Measurements from ENCODE around the gene XYLT1. TPM values are rescaled to one million over a fixed set of nuclear protein-coding genes. Genes with fewer than 3 reads are reported as not detected.

The XYLT1 gene
- polyA plus RNA-seq, 1 of the 3 experiments (the other 2 are of a cell fraction) = 17.6 TPM

DNA sequence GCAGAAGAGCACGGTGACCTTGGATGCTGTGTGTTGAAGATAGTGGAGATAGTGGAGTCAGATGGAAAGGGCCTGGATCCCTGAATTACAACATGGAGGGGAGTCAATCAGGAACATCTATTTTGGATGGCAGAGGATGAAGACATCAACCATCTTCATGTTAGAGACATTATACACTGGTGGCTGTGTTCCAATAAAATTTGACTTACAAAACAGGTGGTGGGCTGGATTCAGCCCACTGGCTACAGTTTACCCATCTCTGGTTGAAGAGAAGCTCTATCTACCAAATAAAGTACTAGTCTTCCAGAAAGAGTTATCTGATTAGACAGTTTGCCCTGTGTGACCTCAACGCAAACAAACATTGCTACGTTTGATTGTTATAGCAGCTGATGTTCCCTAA, 247.2 kb downstream of the XYLT1 start:
- Histone ChIP-seq H3K27me3 (ENCODE audit: insufficient read depth) (no peaks in the 10 kb centered on the region), H3K79me2 (ENCODE audit: insufficient read depth) (peaks cover 100% of the 10 kb centered on the region), H2AFZ (ENCODE audit: low read depth) (no peak overlapping the region), H4K20me1 (ENCODE audit: insufficient read depth) (peaks cover 98% of the 10 kb centered on the region), H3K9ac (no peak overlapping the region), H3K27ac (ENCODE audit: low read depth in 2 of 2, low read length in 1 of 2) (no peak overlapping the region; a peak in 1 of 4 replicates), H3K4me3 (ENCODE audit: low read depth in 2 of 2, low read length in 1 of 2) (no peak overlapping the region), H3K9me2 (no peaks in the 10 kb centered on the region), H3K36me3 (replicated peaks in 1 of 2; ENCODE audit: control insufficient read depth in 1 of 2, insufficient read depth in 2 of 2, low read length in 1 of 2) (peaks cover 0 to 27% of the 10 kb centered on the region in 2 experiments), H3F3A (replicated peaks; ENCODE audit: insufficient read depth) (peaks cover 17% of the 10 kb centered on the region), H3K4me1 (ENCODE audit: control insufficient read depth in 1 of 2, insufficient read depth in 2 of 2, low read depth in 1 of 2, low read length in 1 of 2) (peaks cover 0 to 28% of the 10 kb centered on the region in 2 experiments; a peak in 2 of 4 replicates), H3K9me3 (no peaks in the 10 kb centered on the region), H3K4me2 (no peak overlapping the region)
- ChIA-PET POLR2A (no interaction called here), CTCF (no interaction called here)
- no peak for TF ChIP-seq NRF1 (IDR thresholded peaks at IDR 0.05; ENCODE audit: low read depth, low read length)
- no peak for DNase-seq
- 89% methylated on average over 3 of the region's 3 CpGs for WGBS (ENCODE audit: low lambda C conversion rate)

DNA sequence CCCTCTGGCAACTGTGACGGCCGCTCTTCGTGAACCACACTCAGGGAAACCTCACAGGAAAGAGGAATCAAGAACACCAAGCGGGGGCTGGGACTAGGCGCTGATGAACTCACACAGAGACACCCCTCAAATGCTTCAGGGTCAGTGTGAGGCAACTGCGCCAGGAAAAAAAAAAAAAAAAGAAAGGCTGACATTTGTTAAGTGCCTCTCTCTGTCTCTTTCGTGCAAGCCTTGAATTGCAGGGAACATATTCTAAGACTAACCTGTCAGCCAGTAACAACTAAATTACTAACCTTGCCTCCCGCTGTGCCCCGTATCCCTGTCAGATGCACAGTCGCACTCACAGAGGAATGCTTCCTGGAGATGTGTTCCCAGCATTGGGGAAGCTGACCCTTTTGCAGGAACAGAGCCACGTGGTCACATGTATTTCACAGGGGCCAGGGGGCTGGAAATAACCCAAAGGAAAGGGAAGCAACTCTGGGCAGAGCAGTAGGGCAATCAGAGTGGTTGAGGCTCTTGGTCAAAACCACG, 247.8 kb downstream of the XYLT1 start:
- ChIA-PET CTCF (no interaction called here), POLR2A (no interaction called here)
- no peak for TF ChIP-seq RAD21 (IDR thresholded peaks at IDR 0.05; ENCODE audit: low read length)
- TF ChIP-seq FOSL2 (IDR thresholded peaks at IDR 0.05; ENCODE audit: borderline replicate concordance, low read depth) = no peak
- TF ChIP-seq, protein P1, sequence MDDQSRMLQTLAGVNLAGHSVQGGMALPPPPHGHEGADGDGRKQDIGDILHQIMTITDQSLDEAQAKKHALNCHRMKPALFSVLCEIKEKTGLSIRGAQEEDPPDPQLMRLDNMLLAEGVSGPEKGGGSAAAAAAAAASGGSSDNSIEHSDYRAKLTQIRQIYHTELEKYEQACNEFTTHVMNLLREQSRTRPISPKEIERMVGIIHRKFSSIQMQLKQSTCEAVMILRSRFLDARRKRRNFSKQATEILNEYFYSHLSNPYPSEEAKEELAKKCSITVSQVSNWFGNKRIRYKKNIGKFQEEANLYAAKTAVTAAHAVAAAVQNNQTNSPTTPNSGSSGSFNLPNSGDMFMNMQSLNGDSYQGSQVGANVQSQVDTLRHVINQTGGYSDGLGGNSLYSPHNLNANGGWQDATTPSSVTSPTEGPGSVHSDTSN (IDR thresholded peaks at IDR 0.05) = no peak
- TF ChIP-seq SIN3A (IDR thresholded peaks at IDR 0.05; ENCODE audit: borderline replicate concordance, low read depth, low read length) = no peak
- no peak for TF ChIP-seq SMC3 (IDR thresholded peaks at IDR 0.05; ENCODE audit: low read depth, low read length)
- TF ChIP-seq EP300 (IDR thresholded peaks at IDR 0.05; ENCODE audit: borderline replicate concordance in 1 of 2, low read depth in 1 of 2, low read length in 1 of 2) = no peak
- no peak for TF ChIP-seq ELF1 (IDR thresholded peaks at IDR 0.05)
- TF ChIP-seq, protein P2, sequence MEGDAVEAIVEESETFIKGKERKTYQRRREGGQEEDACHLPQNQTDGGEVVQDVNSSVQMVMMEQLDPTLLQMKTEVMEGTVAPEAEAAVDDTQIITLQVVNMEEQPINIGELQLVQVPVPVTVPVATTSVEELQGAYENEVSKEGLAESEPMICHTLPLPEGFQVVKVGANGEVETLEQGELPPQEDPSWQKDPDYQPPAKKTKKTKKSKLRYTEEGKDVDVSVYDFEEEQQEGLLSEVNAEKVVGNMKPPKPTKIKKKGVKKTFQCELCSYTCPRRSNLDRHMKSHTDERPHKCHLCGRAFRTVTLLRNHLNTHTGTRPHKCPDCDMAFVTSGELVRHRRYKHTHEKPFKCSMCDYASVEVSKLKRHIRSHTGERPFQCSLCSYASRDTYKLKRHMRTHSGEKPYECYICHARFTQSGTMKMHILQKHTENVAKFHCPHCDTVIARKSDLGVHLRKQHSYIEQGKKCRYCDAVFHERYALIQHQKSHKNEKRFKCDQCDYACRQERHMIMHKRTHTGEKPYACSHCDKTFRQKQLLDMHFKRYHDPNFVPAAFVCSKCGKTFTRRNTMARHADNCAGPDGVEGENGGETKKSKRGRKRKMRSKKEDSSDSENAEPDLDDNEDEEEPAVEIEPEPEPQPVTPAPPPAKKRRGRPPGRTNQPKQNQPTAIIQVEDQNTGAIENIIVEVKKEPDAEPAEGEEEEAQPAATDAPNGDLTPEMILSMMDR (IDR thresholded peaks at IDR 0.05) = no peak
- TF ChIP-seq, protein P3, sequence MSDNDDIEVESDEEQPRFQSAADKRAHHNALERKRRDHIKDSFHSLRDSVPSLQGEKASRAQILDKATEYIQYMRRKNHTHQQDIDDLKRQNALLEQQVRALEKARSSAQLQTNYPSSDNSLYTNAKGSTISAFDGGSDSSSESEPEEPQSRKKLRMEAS (IDR thresholded peaks at IDR 0.05; ENCODE audit: low read depth) = no peak
- TF ChIP-seq NRF1 (IDR thresholded peaks at IDR 0.05; ENCODE audit: low read depth, low read length) = no peak
- no peak for TF ChIP-seq EZH2phosphoT487 (IDR thresholded peaks at IDR 0.05; ENCODE audit: borderline replicate concordance, low read depth)
- TF ChIP-seq GABPA (IDR thresholded peaks at IDR 0.05; ENCODE audit: low read depth) = no peak
- no peak for TF ChIP-seq RFX5 (IDR thresholded peaks at IDR 0.05; ENCODE audit: low read length)
- no peak for TF ChIP-seq NFIC (IDR thresholded peaks at IDR 0.05; ENCODE audit: borderline replicate concordance)
- TF ChIP-seq TEAD4 (IDR thresholded peaks at IDR 0.05; ENCODE audit: borderline replicate concordance, insufficient read depth) = no peak
- TF ChIP-seq, protein P4, sequence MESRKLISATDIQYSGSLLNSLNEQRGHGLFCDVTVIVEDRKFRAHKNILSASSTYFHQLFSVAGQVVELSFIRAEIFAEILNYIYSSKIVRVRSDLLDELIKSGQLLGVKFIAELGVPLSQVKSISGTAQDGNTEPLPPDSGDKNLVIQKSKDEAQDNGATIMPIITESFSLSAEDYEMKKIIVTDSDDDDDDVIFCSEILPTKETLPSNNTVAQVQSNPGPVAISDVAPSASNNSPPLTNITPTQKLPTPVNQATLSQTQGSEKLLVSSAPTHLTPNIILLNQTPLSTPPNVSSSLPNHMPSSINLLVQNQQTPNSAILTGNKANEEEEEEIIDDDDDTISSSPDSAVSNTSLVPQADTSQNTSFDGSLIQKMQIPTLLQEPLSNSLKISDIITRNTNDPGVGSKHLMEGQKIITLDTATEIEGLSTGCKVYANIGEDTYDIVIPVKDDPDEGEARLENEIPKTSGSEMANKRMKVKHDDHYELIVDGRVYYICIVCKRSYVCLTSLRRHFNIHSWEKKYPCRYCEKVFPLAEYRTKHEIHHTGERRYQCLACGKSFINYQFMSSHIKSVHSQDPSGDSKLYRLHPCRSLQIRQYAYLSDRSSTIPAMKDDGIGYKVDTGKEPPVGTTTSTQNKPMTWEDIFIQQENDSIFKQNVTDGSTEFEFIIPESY (IDR thresholded peaks at IDR 0.05; ENCODE audit: borderline replicate concordance, low read depth) = no peak
- no peak for TF ChIP-seq RCOR1 (IDR thresholded peaks at IDR 0.05; ENCODE audit: low read length)
- TF ChIP-seq, protein P5, sequence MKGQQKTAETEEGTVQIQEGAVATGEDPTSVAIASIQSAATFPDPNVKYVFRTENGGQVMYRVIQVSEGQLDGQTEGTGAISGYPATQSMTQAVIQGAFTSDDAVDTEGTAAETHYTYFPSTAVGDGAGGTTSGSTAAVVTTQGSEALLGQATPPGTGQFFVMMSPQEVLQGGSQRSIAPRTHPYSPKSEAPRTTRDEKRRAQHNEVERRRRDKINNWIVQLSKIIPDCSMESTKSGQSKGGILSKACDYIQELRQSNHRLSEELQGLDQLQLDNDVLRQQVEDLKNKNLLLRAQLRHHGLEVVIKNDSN (IDR thresholded peaks at IDR 0.05; ENCODE audit: borderline replicate concordance, low read depth) = no peak
- Histone ChIP-seq H4K20me1 (ENCODE audit: insufficient read depth) (peaks cover 98% of the 10 kb centered on the region), H3K4me3 (ENCODE audit: low read depth in 2 of 2, low read length in 1 of 2) (no peak overlapping the region), H2AFZ (ENCODE audit: low read depth) (no peak overlapping the region), H3K4me1 (ENCODE audit: control insufficient read depth in 1 of 2, insufficient read depth in 2 of 2, low read depth in 1 of 2, low read length in 1 of 2) (peaks cover 0 to 25% of the 10 kb centered on the region in 2 experiments; a peak in 2 of 4 replicates), H3K9ac (no peak overlapping the region), H3K36me3 (replicated peaks in 1 of 2; ENCODE audit: control insufficient read depth in 1 of 2, insufficient read depth in 2 of 2, low read length in 1 of 2) (peaks cover 0 to 28% of the 10 kb centered on the region in 2 experiments), H3F3A (replicated peaks; ENCODE audit: insufficient read depth) (peaks cover 18% of the 10 kb centered on the region), H3K9me2 (no peaks in the 10 kb centered on the region), H3K4me2 (no peak overlapping the region), H3K79me2 (ENCODE audit: insufficient read depth) (peaks cover 100% of the 10 kb centered on the region), H3K9me3 (no peaks in the 10 kb centered on the region), H3K27ac (ENCODE audit: low read depth in 2 of 2, low read length in 1 of 2) (no peak overlapping the region; a peak in 1 of 4 replicates), H3K27me3 (ENCODE audit: insufficient read depth) (no peaks in the 10 kb centered on the region)
- DNase-seq = no peak
- 81% methylated on average over 12 of the region's 12 CpGs for WGBS (ENCODE audit: low lambda C conversion rate)

Measured in SK-N-SH (cell line).